Liver (tissue), 3 donors: ENCODE data around the gene MGAT5.

Experiments
- CTCF ChIP-seq: fragments of 150-350 bp; IDR thresholded peaks from 2 replicates; pipeline ENCODE4 v1.5.1; 2017; ENCODE audit warnings: improper control_type of control experiment, low read depth, low read length; ENCODE audit not compliant: missing input control
- HNF4G ChIP-seq: IDR thresholded peaks from 2 replicates; pipeline ENCODE4 v1.6.1; 2016; ENCODE audit warnings: antibody characterized with exemption
- NR2F2 ChIP-seq: IDR thresholded peaks from 2 replicates; pipeline ENCODE4 v1.6.1; 2016; ENCODE audit warnings: antibody characterized with exemption
- TAF1 ChIP-seq: conservative IDR thresholded peaks from 2 replicates; pipeline ENCODE4 v1.6.1; 2016; ENCODE audit warnings: antibody characterized with exemption, mild to moderate bottlenecking
- donor health status: healthy.
- donor health status: healthy.

GRCh38 chr2:134412639-134412999 is 158.7 kb downstream of the MGAT5 start:
- TF ChIP-seq NR2F2 (no peak), HNF4G (no peak), CTCF (no peak), TAF1 (no peak)
